PC-9 (cell line): ENCODE results near the gene SEMA4A. TPM values are rescaled to one million over a fixed set of nuclear protein-coding genes. Genes with fewer than 3 reads are reported as not detected.

ENCODE experiments used
- BruUV-seq: library from RNA; stranded (reverse); fragments of 400-500 nt; replicated peaks from 2 replicates; lab custom pipeline; 2021; lab: Mats Ljungman, UMichigan
- CTCF ChIA-PET: fragments of 300-600 bp; sonication (Branson Sonifier 250); formaldehyde crosslinking; loops from one replicate; lab custom pipeline; 2022; ENCODE audit warnings: antibody characterized with exemption; lab: Charles Lee
- POLR2A ChIA-PET: fragments of 300-600 bp; sonication (Branson Sonifier 250); formaldehyde crosslinking; loops from one replicate; lab custom pipeline; 2022; ENCODE audit warnings: antibody characterized with exemption; ENCODE audit not compliant: unreplicated experiment; lab: Charles Lee
- DNase-seq, 2 experiments: peaks; one replicate each; pipeline versions ENCODE4 v3.0.0 to v3.0.0-alpha.2; 2015 to 2022; ENCODE audit warnings: mixed read lengths in 1 of 2
- H2AFZ ChIP-seq: fragments of 200-600 bp; sonication (generic); 2 replicates; pipeline ENCODE4 v1.8.1; 2017; ENCODE audit warnings: antibody characterized with exemption
- H3F3A ChIP-seq: fragments of 200-600 bp; sonication (generic); 2 replicates; pipeline ENCODE4 v1.8.1; 2017; ENCODE audit warnings: antibody characterized with exemption, mild to moderate bottlenecking, low read depth; ENCODE audit not compliant: insufficient read depth
- H3K27ac ChIP-seq: fragments of 200-600 bp; sonication (generic); 2 replicates; pipeline ENCODE4 v1.6.1; 2016; ENCODE audit warnings: mixed run types
- H3K27me3 ChIP-seq: fragments of 200-600 bp; sonication (generic); 2 replicates; pipeline ENCODE4 v1.6.1; 2016; ENCODE audit warnings: low read depth, mixed run types; ENCODE audit not compliant: insufficient read depth
- H3K36me3 ChIP-seq: fragments of 200-600 bp; sonication (generic); 2 replicates; pipeline ENCODE4 v1.6.1; 2016; ENCODE audit warnings: low read depth, mixed run types
- H3K4me1 ChIP-seq: fragments of 200-600 bp; sonication (generic); replicated peaks from 2 replicates; pipeline ENCODE4 v1.6.1; 2016; ENCODE audit warnings: mixed run types; ENCODE audit not compliant: insufficient read depth
- H3K4me2 ChIP-seq: fragments of 200-600 bp; sonication (generic); 2 replicates; pipeline ENCODE4 v1.6.1; 2017; ENCODE audit warnings: mixed run types
- H3K4me3 ChIP-seq: fragments of 200-600 bp; sonication (generic); 2 replicates; pipeline ENCODE4 v1.6.1; 2016; ENCODE audit warnings: mixed run types
- H3K79me2 ChIP-seq: fragments of 200-600 bp; sonication (generic); 2 replicates; pipeline ENCODE4 v1.6.1; 2017; ENCODE audit warnings: low read depth, mixed run types
- H3K9me2 ChIP-seq: fragments of 200-600 bp; sonication (generic); 2 replicates; pipeline ENCODE4 v1.8.1; 2017; ENCODE audit warnings: mild to moderate bottlenecking; ENCODE audit not compliant: insufficient read depth
- H3K9me3 ChIP-seq: fragments of 200-600 bp; sonication (generic); 2 replicates; pipeline ENCODE4 v1.8.1; 2016; ENCODE audit warnings: low read depth; ENCODE audit not compliant: insufficient read depth
- H4K20me1 ChIP-seq: fragments of 200-600 bp; sonication (generic); 2 replicates; pipeline ENCODE4 v1.8.1; 2017; ENCODE audit not compliant: insufficient read depth
- CTCF ChIP-seq: fragments of 200-600 bp; sonication (generic); conservative IDR thresholded peaks from 2 replicates; pipeline ENCODE4 v1.6.1; 2017; ENCODE audit warnings: mixed run types, antibody characterized with exemption, mild to moderate bottlenecking, moderate library complexity
- EZH2 ChIP-seq: fragments of 200-600 bp; sonication (generic); IDR thresholded peaks from 2 replicates; pipeline ENCODE4 v1.8.0; 2017; ENCODE audit warnings: antibody characterized with exemption, low read depth
- intact Hi-C: fragments of 100-400 bp; cut with micrococcal nuclease; formaldehyde crosslinking; loops from one replicate; pipeline ENCODE4 v1.10.0; 2022; ENCODE audit not compliant: unreplicated experiment
- total RNA-seq: library from RNA; stranded (reverse); gene quantifications from 2 replicates; pipeline ENCODE4 v1.2.3, GENCODE V29; 2021

SEMA4A gene
- total RNA-seq, 1 experiment from 2014 or later: 16.2 TPM

DNA sequence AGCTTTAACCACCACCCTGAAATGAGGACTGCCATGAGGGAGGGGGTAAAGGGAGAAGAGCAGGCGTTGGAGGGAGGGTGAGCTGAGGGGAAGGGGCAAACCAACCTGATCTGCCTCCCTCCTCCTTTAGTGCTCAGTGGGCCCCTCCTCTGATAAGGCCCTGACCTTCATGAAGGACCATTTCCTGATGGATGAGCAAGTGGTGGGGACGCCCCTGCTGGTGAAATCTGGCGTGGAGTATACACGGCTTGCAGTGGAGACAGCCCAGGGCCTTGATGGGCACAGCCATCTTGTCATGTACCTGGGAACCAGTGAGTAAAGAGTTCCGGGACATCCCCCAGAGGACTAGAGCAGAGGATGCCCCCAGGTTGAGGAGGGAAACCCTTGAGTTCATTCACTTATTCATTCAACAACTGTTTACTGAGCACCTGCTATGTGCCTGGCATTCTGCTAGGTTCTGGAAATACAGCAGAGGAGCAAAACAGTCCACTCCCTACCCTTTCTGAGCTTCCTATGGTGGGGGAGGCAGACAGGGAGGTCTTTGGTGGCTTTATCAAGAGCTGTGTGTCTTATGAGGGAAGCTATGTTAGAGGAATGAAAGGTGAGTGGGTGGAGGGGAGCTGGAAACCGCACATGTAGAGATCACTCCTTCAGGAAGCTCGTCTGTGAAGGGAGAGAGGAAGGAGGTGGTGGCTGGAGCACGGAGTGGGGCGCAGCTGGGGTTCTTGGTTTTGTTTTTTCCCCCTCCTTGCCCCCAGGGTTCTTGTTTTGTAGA lies 19.5 kb downstream of the SEMA4A start:
- intact Hi-C loops: no loop called here
- POLR2A ChIA-PET: no interaction called here

GRCh38 chr1:156176610-156177210 lies 23.3 kb downstream of the SEMA4A start:
- no TSS peak for BruUV-seq

More for the DNA sequence above, 19.5 kb downstream of the SEMA4A start:
- DNase-seq: no peak
- no peaks in the 10 kb centered on the region for H3K36me3 ChIP-seq
- H3K9me3 ChIP-seq: no peaks in the 10 kb centered on the region
- no peaks in the 10 kb centered on the region for H3F3A ChIP-seq
- no peak overlapping the region for H2AFZ ChIP-seq
- no peak overlapping the region for H3K4me2 ChIP-seq
- TF ChIP-seq EZH2 (no peak), CTCF (no peak)
- CTCF ChIA-PET: no interaction called here
- BruUV-seq: no TSS peak
- no peaks in the 10 kb centered on the region for H3K4me1 ChIP-seq
- H4K20me1 ChIP-seq: no peaks in the 10 kb centered on the region
- H3K27me3 ChIP-seq: 0 out of 2 replicates have a peak, but pooled peaks cover 4% of the 10 kb centered on the region
- no peak overlapping the region for H3K27ac ChIP-seq
- H3K4me3 ChIP-seq: no peak overlapping the region
- H3K9me2 ChIP-seq: no peaks in the 10 kb centered on the region
- no peaks in the 10 kb centered on the region for H3K79me2 ChIP-seq

More at GRCh38 chr1:156176610-156177210, 23.3 kb downstream of the SEMA4A start:
- Histone ChIP-seq H3K36me3 (no peaks in the 10 kb centered on the region), H3K27ac (no peak overlapping the region), H2AFZ (no peak overlapping the region), H3F3A (no peaks in the 10 kb centered on the region), H3K4me1 (no peaks in the 10 kb centered on the region), H3K27me3 (0 out of 2 replicates have a peak, but pooled peaks cover 4% of the 10 kb centered on the region), H3K79me2 (no peaks in the 10 kb centered on the region), H3K9me3 (no peaks in the 10 kb centered on the region), H3K9me2 (no peaks in the 10 kb centered on the region), H3K4me3 (no peak overlapping the region), H3K4me2 (no peak overlapping the region), H4K20me1 (no peaks in the 10 kb centered on the region)
- CTCF ChIA-PET: no interaction called here
- TF ChIP-seq CTCF (no peak), EZH2 (no peak)
- intact Hi-C loops: no loop called here
- no peak for DNase-seq
- POLR2A ChIA-PET: interaction anchor here (0.5 kb wide), 1 partner anchor 209 kb away, joined by 9 read pairs; no protein-coding TSS in a partner anchor
